Liver (tissue), 9 donors: Measurements from ENCODE around the gene ZNF488. TPM values are rescaled to one million over a fixed set of nuclear protein-coding genes. Genes with fewer than 3 reads are reported as not detected.

Source experiments
- DNase-seq: peaks from one replicate; pipeline ENCODE4 v3.0.0-alpha.2; 2017; ENCODE audit warnings: low spot score
- H3K27ac ChIP-seq, 2 donors: one replicate each; pipeline ENCODE4 v1.7.0; 2013; ENCODE audit warnings: inconsistent platforms in 2 of 2, low read length in 2 of 2, control low read depth in 1 of 2, low read depth in 1 of 2, mild to moderate bottlenecking in 1 of 2
- H3K27me3 ChIP-seq, 4 donors: one replicate each; pipeline versions ENCODE4 v1.6.1 to v1.7.0; 2013; ENCODE audit warnings: low read length in 3 of 4, inconsistent platforms in 1 of 4, mild to moderate bottlenecking in 1 of 4, moderate library complexity in 1 of 4; ENCODE audit not compliant: control insufficient read depth in 4 of 4, insufficient read depth in 4 of 4
- H3K36me3 ChIP-seq, 4 donors: one replicate each; pipeline versions ENCODE4 v1.6.1 to v1.7.0; 2013; ENCODE audit warnings: low read length in 3 of 4, mild to moderate bottlenecking in 3 of 4, low read depth in 1 of 4, moderate library complexity in 1 of 4; ENCODE audit not compliant: control insufficient read depth in 4 of 4, insufficient read depth in 3 of 4
- H3K4me1 ChIP-seq, 4 donors: one replicate each; pipeline versions ENCODE4 v1.6.1 to v1.7.0; 2013; ENCODE audit warnings: low read length in 3 of 4, mild to moderate bottlenecking in 3 of 4, moderate library complexity in 1 of 4; ENCODE audit not compliant: control insufficient read depth in 4 of 4, insufficient read depth in 4 of 4
- H3K4me3 ChIP-seq, 3 donors: one replicate each; pipeline versions ENCODE4 v1.6.1 to v1.7.0; 2013; ENCODE audit warnings: low read length in 3 of 3, control low read depth in 1 of 3, low read depth in 1 of 3, mild to moderate bottlenecking in 1 of 3
- H3K9ac ChIP-seq, 2 donors: one replicate each; pipeline ENCODE4 v1.7.0; 2013; ENCODE audit warnings: low read length in 2 of 2, mild to moderate bottlenecking in 2 of 2, moderate library complexity in 2 of 2, control low read depth in 1 of 2, low read depth in 1 of 2
- H3K9me3 ChIP-seq, 4 donors: one replicate each; pipeline versions ENCODE4 v1.6.1 to v1.7.0; 2013; ENCODE audit warnings: low read length in 3 of 4; ENCODE audit not compliant: control insufficient read depth in 4 of 4
- CTCF ChIP-seq: fragments of 150-350 bp; IDR thresholded peaks from 2 replicates; pipeline ENCODE4 v1.5.1; 2017; ENCODE audit warnings: improper control_type of control experiment, low read depth, low read length; ENCODE audit not compliant: missing input control
- EGR1 ChIP-seq, 2 donors: IDR thresholded peaks; 2 replicates each; pipeline ENCODE4 v1.6.1; 2016 to 2018; ENCODE audit warnings: antibody characterized with exemption in 2 of 2, low read depth in 2 of 2
- FOXA1 ChIP-seq: IDR thresholded peaks from 2 replicates; pipeline ENCODE4 v1.6.1; 2016; ENCODE audit warnings: antibody characterized with exemption
- FOXA2 ChIP-seq: IDR thresholded peaks from 2 replicates; pipeline ENCODE4 v1.6.1; 2016; ENCODE audit warnings: antibody characterized with exemption
- GABPA ChIP-seq, 2 donors: IDR thresholded peaks in 1 of 2; conservative IDR thresholded peaks in 1 of 2; 2 replicates each; pipeline ENCODE4 v1.6.1; 2016; ENCODE audit warnings: antibody characterized with exemption in 2 of 2, mild to moderate bottlenecking in 1 of 2, moderate library complexity in 1 of 2
- HNF4A ChIP-seq, 2 donors: conservative IDR thresholded peaks; 2 replicates each; pipeline ENCODE4 v1.6.1; 2016; ENCODE audit warnings: antibody characterized with exemption in 2 of 2, mild to moderate bottlenecking in 2 of 2
- HNF4G ChIP-seq: IDR thresholded peaks from 2 replicates; pipeline ENCODE4 v1.6.1; 2016; ENCODE audit warnings: antibody characterized with exemption
- JUND ChIP-seq, 2 donors: IDR thresholded peaks; 2 replicates each; pipeline ENCODE4 v1.6.1; 2016; ENCODE audit warnings: antibody characterized with exemption in 2 of 2
- NR2F2 ChIP-seq: IDR thresholded peaks from 2 replicates; pipeline ENCODE4 v1.6.1; 2016; ENCODE audit warnings: antibody characterized with exemption
- RAD21 ChIP-seq, 2 donors: IDR thresholded peaks; 2 replicates each; pipeline ENCODE4 v1.6.1; 2016; ENCODE audit warnings: antibody characterized with exemption in 2 of 2, mild to moderate bottlenecking in 2 of 2
- RXRA ChIP-seq, 2 donors: IDR thresholded peaks; 2 replicates each; pipeline ENCODE4 v1.6.1; 2017 to 2018; ENCODE audit warnings: antibody characterized with exemption in 2 of 2, mild to moderate bottlenecking in 1 of 2
- SP1 ChIP-seq: IDR thresholded peaks from 2 replicates; pipeline ENCODE4 v1.6.1; 2018; ENCODE audit warnings: antibody characterized with exemption, mild to moderate bottlenecking
- TAF1 ChIP-seq: conservative IDR thresholded peaks from 2 replicates; pipeline ENCODE4 v1.6.1; 2016; ENCODE audit warnings: antibody characterized with exemption, mild to moderate bottlenecking
- YY1 ChIP-seq: IDR thresholded peaks from 2 replicates; pipeline ENCODE4 v1.6.1; 2016; ENCODE audit warnings: antibody characterized with exemption, mild to moderate bottlenecking
- ZBTB33 ChIP-seq: IDR thresholded peaks from 2 replicates; pipeline ENCODE4 v1.6.1; 2016; ENCODE audit warnings: antibody characterized with exemption
- WGBS: extraction: QIAGEN DNeasy Blood & Tissue Kit; methylation state at CpG from one replicate; pipeline ENCODE4 v1.1.7; 2013; 5-methylcytosine and 5-hydroxymethylcytosine counted together
- polyA plus RNA-seq, 2 donors: library from polyadenylated mRNA; stranded (reverse) in 1 of 2; unstranded in 1 of 2; fragments of 200-250 nt in 1 of 2; fragments of >200 nt in 1 of 2; fragmentation: Nextera tagmentation in 1 of 2; extraction: Ambion mirVana in 1 of 2; gene quantifications; one replicate each; pipeline versions ENCODE4 v1.2.1 to v1.2.3, GENCODE V29; 2013 to 2015
- total RNA-seq, 2 donors: library from RNA; depleted of rRNA; stranded (reverse); fragments of >200 nt; gene quantifications; one replicate each; pipeline ENCODE4 v1.2.3, GENCODE V29; 2014
- TF ChIP-seq, protein P1 (sequence below): IDR thresholded peaks from 2 replicates; pipeline ENCODE4 v1.6.1; 2016; ENCODE audit warnings: antibody characterized with exemption
- TF ChIP-seq, protein P2 (sequence below): IDR thresholded peaks from 2 replicates; pipeline ENCODE4 v1.6.1; 2016; ENCODE audit warnings: antibody characterized with exemption, mild to moderate bottlenecking
- TF ChIP-seq, protein P3 (sequence below): IDR thresholded peaks from 2 replicates; pipeline ENCODE4 v1.6.1; 2016; ENCODE audit warnings: antibody characterized with exemption
- donor health status: healthy.
- donor health status: healthy.
- donor health status: healthy.
- donor health status: healthy.
- donor health status: healthy.

The ZNF488 gene
- total and polyA plus RNA-seq, 4 donors, result 0.02 to 0.09 TPM; not detected in 2

GRCh38 chr10:47335906-47336305 is 48.2 kb downstream of the ZNF488 start:
- H3K9ac ChIP-seq, result no peak overlapping the region
- 91% methylated on average over 5 of the region's 5 CpGs for WGBS
- DNase-seq, result no peak
- TF ChIP-seq SP1 (no peak), JUND (IDR thresholded peaks at IDR 0.05) (no peak), FOXA1 (no peak), NR2F2 (no peak), YY1 (no peak), HNF4G (no peak), HNF4A (conservative IDR thresholded peaks at IDR 0.05) (no peak), TAF1 (no peak), GABPA (IDR thresholded peaks at IDR 0.05 in 1 of 2, conservative IDR thresholded peaks at IDR 0.05 in 1 of 2) (no peak), RAD21 (IDR thresholded peaks at IDR 0.05) (no peak), ZBTB33 (no peak), FOXA2 (no peak), CTCF (no peak), RXRA (IDR thresholded peaks at IDR 0.05) (no peak), EGR1 (IDR thresholded peaks at IDR 0.05; ENCODE audit: low read depth in 2 of 2) (no peak)
- TF ChIP-seq, protein P1, sequence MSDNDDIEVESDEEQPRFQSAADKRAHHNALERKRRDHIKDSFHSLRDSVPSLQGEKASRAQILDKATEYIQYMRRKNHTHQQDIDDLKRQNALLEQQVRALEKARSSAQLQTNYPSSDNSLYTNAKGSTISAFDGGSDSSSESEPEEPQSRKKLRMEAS, result no peak
- TF ChIP-seq, protein P2, sequence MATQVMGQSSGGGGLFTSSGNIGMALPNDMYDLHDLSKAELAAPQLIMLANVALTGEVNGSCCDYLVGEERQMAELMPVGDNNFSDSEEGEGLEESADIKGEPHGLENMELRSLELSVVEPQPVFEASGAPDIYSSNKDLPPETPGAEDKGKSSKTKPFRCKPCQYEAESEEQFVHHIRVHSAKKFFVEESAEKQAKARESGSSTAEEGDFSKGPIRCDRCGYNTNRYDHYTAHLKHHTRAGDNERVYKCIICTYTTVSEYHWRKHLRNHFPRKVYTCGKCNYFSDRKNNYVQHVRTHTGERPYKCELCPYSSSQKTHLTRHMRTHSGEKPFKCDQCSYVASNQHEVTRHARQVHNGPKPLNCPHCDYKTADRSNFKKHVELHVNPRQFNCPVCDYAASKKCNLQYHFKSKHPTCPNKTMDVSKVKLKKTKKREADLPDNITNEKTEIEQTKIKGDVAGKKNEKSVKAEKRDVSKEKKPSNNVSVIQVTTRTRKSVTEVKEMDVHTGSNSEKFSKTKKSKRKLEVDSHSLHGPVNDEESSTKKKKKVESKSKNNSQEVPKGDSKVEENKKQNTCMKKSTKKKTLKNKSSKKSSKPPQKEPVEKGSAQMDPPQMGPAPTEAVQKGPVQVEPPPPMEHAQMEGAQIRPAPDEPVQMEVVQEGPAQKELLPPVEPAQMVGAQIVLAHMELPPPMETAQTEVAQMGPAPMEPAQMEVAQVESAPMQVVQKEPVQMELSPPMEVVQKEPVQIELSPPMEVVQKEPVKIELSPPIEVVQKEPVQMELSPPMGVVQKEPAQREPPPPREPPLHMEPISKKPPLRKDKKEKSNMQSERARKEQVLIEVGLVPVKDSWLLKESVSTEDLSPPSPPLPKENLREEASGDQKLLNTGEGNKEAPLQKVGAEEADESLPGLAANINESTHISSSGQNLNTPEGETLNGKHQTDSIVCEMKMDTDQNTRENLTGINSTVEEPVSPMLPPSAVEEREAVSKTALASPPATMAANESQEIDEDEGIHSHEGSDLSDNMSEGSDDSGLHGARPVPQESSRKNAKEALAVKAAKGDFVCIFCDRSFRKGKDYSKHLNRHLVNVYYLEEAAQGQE, result no peak
- TF ChIP-seq, protein P3, sequence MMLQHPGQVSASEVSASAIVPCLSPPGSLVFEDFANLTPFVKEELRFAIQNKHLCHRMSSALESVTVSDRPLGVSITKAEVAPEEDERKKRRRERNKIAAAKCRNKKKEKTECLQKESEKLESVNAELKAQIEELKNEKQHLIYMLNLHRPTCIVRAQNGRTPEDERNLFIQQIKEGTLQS, result no peak
- H3K27ac ChIP-seq, result no peak overlapping the region
- H3K27me3 ChIP-seq, result no peaks in the 10 kb centered on the region
- H3K36me3 ChIP-seq, result no peaks in the 10 kb centered on the region
- H3K9me3 ChIP-seq, result no peaks in the 10 kb centered on the region
- H3K4me3 ChIP-seq, result no peak overlapping the region
- H3K4me1 ChIP-seq, result peaks cover 0 to 1% (median 0%) of the 10 kb centered on the region in 4 donors
